HG03432 (cell line): ENCODE data around the gene PAK6.
A peak's percentile ranks its signal among the peaks of the same experiment; 100 is the strongest.

Experiments
- ATAC-seq: cut with Tn5 transposase; IDR thresholded peaks from one replicate; pipeline ENCODE4 v1.9.1; 2021; ENCODE audit warnings: mild to moderate bottlenecking, moderate library complexity; ENCODE audit not compliant: unreplicated experiment

PAK6 gene

GRCh38 chr15:40275523-40275922 is 36.7 kb downstream of the PAK6 start:
- ATAC-seq, result no peak

GRCh38 chr15:40275954-40276353 is 37.1 kb downstream of the PAK6 start:
- ATAC-seq, result no peak

DNA sequence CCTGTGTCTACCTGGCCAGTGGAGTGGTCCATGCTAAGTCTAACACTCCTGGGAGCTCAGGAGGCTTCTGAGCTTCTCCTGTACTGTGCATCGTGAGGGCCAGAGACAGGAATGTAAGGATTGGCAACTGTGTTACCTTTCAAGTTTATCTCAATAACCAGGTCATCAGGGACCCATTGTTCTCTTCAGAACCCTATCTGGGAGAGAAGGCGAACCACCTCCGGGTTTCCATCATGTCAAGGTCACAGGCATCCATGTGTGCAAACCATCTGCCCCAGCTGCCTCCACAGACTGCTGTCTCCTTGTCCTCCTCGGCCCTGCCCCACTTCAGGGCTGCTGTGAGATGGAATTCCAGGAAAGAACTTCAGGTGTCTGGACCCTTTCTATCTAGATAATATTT is 38.1 kb downstream of the PAK6 start:
- ATAC-seq, result no peak

- no peak for ATAC-seq
Measured at GRCh38 chr15:40277471-40277870, 38.6 kb downstream of the PAK6 start.

- no peak for ATAC-seq
Measured at GRCh38 chr15:40278026-40278425, 39.2 kb downstream of the PAK6 start.

- no peak for ATAC-seq
Measured at GRCh38 chr15:40279437-40280141, 40.7 kb downstream of the PAK6 start.

DNA sequence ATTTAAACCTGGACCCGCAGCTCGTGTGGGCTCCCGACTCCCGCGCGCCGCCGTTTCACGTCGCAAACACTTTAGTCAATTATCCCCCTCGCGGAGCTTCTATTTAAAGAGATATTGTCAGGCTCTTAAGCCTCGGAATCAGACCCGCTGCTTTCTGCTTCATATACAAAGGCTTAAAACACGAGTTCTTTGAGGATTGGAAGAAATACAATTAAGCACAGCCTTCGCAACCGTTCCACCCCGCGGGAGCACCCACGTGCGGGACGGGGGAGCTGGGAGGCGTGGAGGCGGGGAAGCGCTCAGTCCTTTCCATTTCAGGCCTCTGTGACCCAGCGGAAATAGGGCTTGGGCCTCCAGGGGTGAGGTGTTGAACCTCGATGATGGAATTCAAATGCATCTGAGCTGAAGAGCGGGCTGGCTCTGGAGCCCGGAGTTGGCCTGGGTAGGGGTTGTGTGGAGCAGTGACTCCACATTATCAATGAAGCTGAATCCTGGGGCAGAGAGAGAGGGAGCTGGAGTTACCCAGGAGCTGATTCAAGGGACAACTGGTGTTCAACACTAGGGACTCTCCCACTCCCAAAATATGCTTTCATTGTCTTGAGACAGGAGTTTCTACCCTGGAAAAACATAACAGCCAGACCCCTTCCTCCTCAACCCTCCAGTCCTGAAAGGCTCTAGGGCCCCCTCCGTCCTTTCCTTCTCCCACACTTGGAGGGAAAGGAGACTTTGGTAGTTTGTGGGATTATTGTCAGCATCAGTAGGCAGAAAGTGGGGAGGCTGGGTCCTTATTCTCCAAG is 41.6 kb downstream of the PAK6 start:
- no peak for ATAC-seq

DNA sequence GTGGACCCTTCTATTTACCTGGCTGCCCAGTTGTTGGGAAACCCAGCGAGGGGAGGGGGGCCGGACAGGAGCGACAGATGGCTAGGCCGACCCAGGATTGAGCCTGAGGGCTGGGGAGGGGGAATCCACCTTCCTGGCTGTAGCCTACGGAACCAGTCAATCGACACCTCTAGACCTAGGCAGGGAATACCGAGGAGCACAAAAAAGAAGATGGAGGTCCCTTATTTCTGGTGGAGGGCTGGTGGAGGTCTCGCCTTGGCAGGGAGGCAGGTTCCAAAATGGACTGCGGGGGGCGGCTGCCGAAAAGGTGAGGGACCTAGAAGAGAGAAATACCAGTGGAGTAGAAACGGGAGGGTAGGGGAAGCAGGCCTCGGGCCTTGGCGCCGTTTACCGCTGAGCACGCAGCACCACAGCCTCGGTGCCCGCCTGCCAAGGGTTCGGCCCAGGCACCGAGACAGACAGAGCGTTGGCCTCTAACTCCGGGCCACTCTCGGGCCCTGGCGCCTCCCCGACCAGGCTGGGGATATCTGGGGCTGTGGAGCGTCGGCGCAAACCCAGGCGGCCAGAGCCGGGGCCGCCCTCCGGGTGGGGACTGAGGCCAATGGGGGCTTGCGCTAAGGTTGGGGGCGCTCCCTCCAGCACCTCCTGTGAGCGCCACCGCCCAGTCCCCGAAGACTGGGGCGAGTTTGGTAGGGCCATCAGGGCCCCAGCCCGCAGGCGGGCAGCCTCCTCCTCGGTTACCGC is 42.4 kb downstream of the PAK6 start:
- ATAC-seq, result no peak

- ATAC-seq, result no peak
Measured at GRCh38 chr15:40281801-40282146, 42.9 kb downstream of the PAK6 start.

GRCh38 chr15:40282147-40282868 is 43.4 kb downstream of the PAK6 start:
- ATAC-seq, result peak; percentile 53

DNA sequence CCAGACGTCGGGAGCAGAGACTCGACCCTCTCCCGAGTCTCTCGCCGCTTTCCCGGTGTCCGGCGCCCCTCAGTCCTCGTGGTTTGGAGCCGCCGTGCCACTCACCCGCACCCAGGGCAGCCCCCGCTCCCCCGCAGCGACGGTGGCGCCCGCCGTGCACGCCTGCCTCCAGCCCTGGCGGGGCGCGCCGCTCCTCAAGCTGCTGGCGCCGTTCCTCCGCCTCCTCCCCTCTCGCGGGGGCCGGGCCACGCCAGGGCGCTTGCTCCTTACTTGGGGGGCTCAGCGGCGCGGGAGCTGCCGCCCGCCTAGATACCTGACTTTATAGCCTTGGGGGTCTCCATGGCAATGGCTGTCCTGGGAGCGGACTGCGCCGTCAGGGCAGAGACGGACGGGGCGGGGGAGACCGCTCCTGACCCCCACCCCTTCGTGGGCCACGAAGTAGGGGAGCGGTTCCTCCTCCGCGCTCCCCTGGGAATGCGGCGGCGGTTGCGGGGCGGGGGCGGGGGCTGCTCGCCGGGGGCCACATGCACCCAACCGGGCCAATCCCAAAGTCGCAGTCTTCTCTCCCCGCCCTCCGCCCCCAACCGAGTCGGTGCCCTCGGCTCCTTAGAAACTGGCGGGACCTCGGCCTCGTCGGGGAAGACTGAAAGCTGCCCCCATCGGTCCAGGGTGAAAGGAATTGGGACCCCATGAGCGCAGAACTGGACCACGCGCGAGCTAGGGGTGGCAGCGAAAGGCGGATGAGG is 44.2 kb downstream of the PAK6 start, which contains the start of gene ANKRD63:
TSS of gene ANKRD63 (minus strand) at position 196 of the 746 bp plus-strand sequence. CDS start 478 bp downstream, outside the sequence.
- peak; percentile 45 for ATAC-seq

DNA sequence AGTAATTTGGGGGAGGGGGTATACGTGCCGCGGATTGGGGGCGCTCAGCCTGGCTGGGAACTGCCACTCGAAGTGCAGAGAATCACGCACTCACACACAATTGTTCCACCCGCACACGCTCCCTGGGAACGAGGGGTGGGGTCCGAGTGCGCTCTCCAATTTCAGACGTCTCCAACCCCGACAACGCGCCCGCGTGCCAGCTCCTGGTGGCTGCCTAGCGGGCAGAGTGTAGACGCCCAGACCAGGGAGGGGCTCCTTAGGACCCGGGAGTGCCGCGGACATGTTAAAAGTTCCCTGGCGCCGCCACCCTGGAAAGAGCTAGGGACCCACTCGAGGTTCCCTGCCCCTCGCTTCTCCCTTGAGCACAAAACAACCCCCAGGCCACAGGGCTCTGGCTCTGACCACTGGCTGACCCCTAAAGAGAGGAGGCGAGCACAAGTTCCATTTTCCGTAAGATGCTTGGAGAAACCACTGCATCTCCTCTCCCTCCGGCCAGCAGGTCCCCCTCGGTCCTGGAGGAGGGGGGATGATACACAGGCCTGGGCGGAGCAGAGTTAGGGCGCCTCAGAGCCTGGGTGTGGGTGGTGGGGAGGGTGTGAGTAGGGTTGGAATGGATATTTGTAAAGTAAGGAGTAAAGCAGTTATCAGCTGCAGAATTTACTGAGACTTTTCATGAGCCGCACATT is 44.9 kb downstream of the PAK6 start:
- no peak for ATAC-seq

GRCh38 chr15:40285151-40285550 is 46.3 kb downstream of the PAK6 start:
- no peak for ATAC-seq

DNA sequence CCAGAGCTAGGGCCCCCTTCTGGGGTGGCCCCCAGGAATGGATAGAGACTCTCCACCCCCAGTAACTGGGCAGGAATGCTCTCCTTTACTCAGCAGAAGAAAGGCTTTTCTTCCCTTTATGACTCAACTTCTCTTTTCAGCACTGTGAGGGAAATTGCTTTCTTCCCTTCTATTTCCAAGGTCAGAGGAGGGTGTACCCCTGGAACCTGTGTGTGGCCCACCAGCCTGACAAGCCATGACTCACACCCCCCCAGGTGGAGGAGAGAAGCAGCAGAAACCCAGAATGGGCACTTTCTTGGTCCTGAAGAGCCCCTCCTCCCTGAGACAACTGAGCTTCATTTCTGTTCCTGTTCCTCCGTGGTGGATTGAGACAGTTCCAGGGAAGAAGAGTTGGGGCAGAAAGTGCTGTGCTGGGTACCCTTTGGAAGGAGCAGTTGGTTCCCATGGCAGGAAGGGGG is 46.7 kb downstream of the PAK6 start:
- no peak for ATAC-seq

- no peak for ATAC-seq
Measured at GRCh38 chr15:40286061-40286532, 47.2 kb downstream of the PAK6 start.

GRCh38 chr15:40286794-40287193 is 47.9 kb downstream of the PAK6 start:
- no peak for ATAC-seq

- ATAC-seq, result no peak
Measured at GRCh38 chr15:40287505-40287904, 48.6 kb downstream of the PAK6 start.

DNA sequence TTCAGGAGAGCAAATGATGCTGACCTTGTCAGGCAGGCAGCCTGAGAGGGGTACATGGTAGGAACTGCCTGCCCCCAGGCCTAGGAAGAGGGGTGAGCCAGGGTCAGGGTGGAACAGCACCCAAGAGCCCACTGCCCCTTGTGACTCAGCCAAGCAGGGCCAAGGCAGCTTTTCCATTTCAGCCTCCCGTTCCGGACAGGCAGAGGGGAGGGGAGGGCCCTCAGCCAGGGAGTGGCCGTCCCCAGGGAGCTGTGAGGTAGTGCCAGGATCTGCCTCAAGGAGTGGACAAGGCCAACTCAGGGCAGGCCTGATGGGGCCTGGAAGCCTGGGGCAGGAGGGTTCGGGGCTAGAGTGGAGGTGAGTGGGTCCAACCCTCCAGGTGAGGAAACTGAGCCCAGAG is 49.1 kb downstream of the PAK6 start:
- no peak for ATAC-seq

- no peak for ATAC-seq
Measured at GRCh38 chr15:40289140-40289775, 50.4 kb downstream of the PAK6 start.
